MCF 10A (cell line): ENCODE results near the gene D2HGDH. TPM values are rescaled to one million over a fixed set of nuclear protein-coding genes. Genes with fewer than 3 reads are reported as not detected.

Source experiments
- BruUV-seq: library from RNA; stranded (reverse); fragments of 400-500 nt; replicated peaks from 2 replicates; lab custom pipeline; 2021; lab: Mats Ljungman, UMichigan
- CTCF ChIA-PET: fragments of 300-600 bp; sonication (Branson Sonifier 250); formaldehyde crosslinking; extraction: SDS; loops from one replicate; lab custom pipeline; 2021; ENCODE audit warnings: antibody characterized with exemption, inconsistent platforms; lab: Yijun Ruan, JAX
- POLR2A ChIA-PET: fragments of 300-600, 350-650 bp; sonication (Branson Sonifier 250); formaldehyde crosslinking; extraction: SDS; loops from one replicate; lab custom pipeline; 2020; ENCODE audit warnings: antibody characterized with exemption, inconsistent platforms; lab: Yijun Ruan, JAX
- DNase-seq: peaks from one replicate; pipeline ENCODE4 v3.0.0-alpha.2; 2018; ENCODE audit not compliant: unreplicated experiment
- H3K27ac Mint-ChIP-seq: one replicate; pipeline ENCODE4 v1.8.0; 2022; ENCODE audit warnings: mild to moderate bottlenecking, low read depth, mixed read lengths; ENCODE audit not compliant: unreplicated experiment
- H3K27me3 Mint-ChIP-seq: one replicate; pipeline ENCODE4 v1.8.0; 2022; ENCODE audit warnings: mixed read lengths; ENCODE audit not compliant: insufficient read depth, unreplicated experiment
- H3K36me3 Mint-ChIP-seq: one replicate; pipeline ENCODE4 v1.8.0; 2022; ENCODE audit warnings: mild to moderate bottlenecking, moderate library complexity, mixed read lengths; ENCODE audit not compliant: insufficient read depth, unreplicated experiment
- H3K4me1 Mint-ChIP-seq: one replicate; pipeline ENCODE4 v1.8.0; 2022; ENCODE audit warnings: mixed read lengths; ENCODE audit not compliant: insufficient read depth, unreplicated experiment
- H3K4me3 Mint-ChIP-seq: one replicate; pipeline ENCODE4 v1.8.0; 2022; ENCODE audit warnings: mild to moderate bottlenecking, moderate library complexity, mixed read lengths; ENCODE audit not compliant: unreplicated experiment
- H3K9me3 Mint-ChIP-seq: one replicate; pipeline ENCODE4 v1.8.0; 2022; ENCODE audit warnings: mixed read lengths; ENCODE audit not compliant: unreplicated experiment
- CTCF ChIP-seq: fragments of 200-600 bp; IDR thresholded peaks from one replicate; pipeline ENCODE4 v1.8.0; 2022; ENCODE audit warnings: antibody characterized with exemption, mild to moderate bottlenecking; ENCODE audit not compliant: unreplicated experiment
- intact Hi-C: fragments of 100-400 bp; cut with micrococcal nuclease; formaldehyde crosslinking; loops from 2 replicates; pipeline ENCODE4 v1.14.1; 2022
- total RNA-seq: library from RNA; stranded (reverse); gene quantifications from 2 replicates; pipeline ENCODE4 v1.2.3, GENCODE V29; 2022

Gene D2HGDH
- total RNA-seq, 1 experiment from 2014 or later: 41.5 TPM

- no peaks in the 10 kb centered on the region for H3K9me3 Mint-ChIP-seq
- H3K4me1 Mint-ChIP-seq: no peaks in the 10 kb centered on the region
- H3K27ac Mint-ChIP-seq: no peak overlapping the region
- CTCF ChIA-PET: interaction anchor here (1.0 kb wide), 1 partner anchor 109 kb away, joined by 3 read pairs; no protein-coding TSS in a partner anchor
- no peak overlapping the region for H3K4me3 Mint-ChIP-seq
- intact Hi-C loops: no loop called here
- no TSS peak for BruUV-seq
- no peaks in the 10 kb centered on the region for H3K27me3 Mint-ChIP-seq
- no peak for DNase-seq
- no peaks in the 10 kb centered on the region for H3K36me3 Mint-ChIP-seq
- POLR2A ChIA-PET: no interaction called here
- TF ChIP-seq CTCF: no peak
Measured at GRCh38 chr2:241769819-241770184, 35.4 kb downstream of the D2HGDH start.

- H3K9me3 Mint-ChIP-seq: no peaks in the 10 kb centered on the region
- no peak overlapping the region for H3K27ac Mint-ChIP-seq
- ChIA-PET POLR2A (no interaction called here), CTCF (interaction anchor here (1.0 kb wide), 1 partner anchor 108 kb away, joined by 3 read pairs; no protein-coding TSS in a partner anchor)
- intact Hi-C loops: no loop called here
- H3K4me3 Mint-ChIP-seq: no peak overlapping the region
- no TSS peak for BruUV-seq
- TF ChIP-seq CTCF: no peak
- no peak for DNase-seq
- H3K4me1 Mint-ChIP-seq: no peaks in the 10 kb centered on the region
- no peaks in the 10 kb centered on the region for H3K27me3 Mint-ChIP-seq
- no peaks in the 10 kb centered on the region for H3K36me3 Mint-ChIP-seq
Measured at GRCh38 chr2:241770185-241770935, 35.9 kb downstream of the D2HGDH start.

GRCh38 chr2:241770936-241771285 is 36.5 kb downstream of the D2HGDH start:
- CTCF ChIA-PET: no interaction called here
- no peak overlapping the region for H3K27ac Mint-ChIP-seq

More at GRCh38 chr2:241770936-241771285, 36.5 kb downstream of the D2HGDH start:
- Mint-ChIP-seq H3K27me3 (no peaks in the 10 kb centered on the region), H3K4me1 (no peaks in the 10 kb centered on the region), H3K4me3 (no peak overlapping the region), H3K36me3 (no peaks in the 10 kb centered on the region), H3K9me3 (no peaks in the 10 kb centered on the region)
- no peak for TF ChIP-seq CTCF
- no peak for DNase-seq
- intact Hi-C loops: no loop called here
- POLR2A ChIA-PET: no interaction called here
- no TSS peak for BruUV-seq
